ENCODE data around the gene PPIH. TPM values are rescaled to one million over a fixed set of nuclear protein-coding genes. Genes with fewer than 3 reads are reported as not detected.
A peak's percentile ranks its signal among the peaks of the same experiment; 100 is the strongest.

The PPIH gene
- total and polyA plus RNA-seq, 4 donors: 7.9 to 16.3 (median 13.0) TPM

- no peak for DNase-seq (ENCODE audit: low spot score)
- H3K36me3 ChIP-seq (ENCODE audit: control insufficient read depth in 4 of 4, insufficient read depth in 3 of 4, low read depth in 1 of 4, low read length in 3 of 4): peaks cover 0 to 13% (median 5%) of the 10 kb centered on the region in 4 donors
- no peaks in the 10 kb centered on the region for H3K9me3 ChIP-seq (ENCODE audit: control insufficient read depth in 4 of 4, low read length in 3 of 4)
- H3K27ac ChIP-seq (ENCODE audit: low read depth in 1 of 2, low read length in 2 of 2): no peak overlapping the region
- peaks cover 0 to 6% (median 3%) of the 10 kb centered on the region in 4 donors for H3K4me1 ChIP-seq (ENCODE audit: control insufficient read depth in 4 of 4, insufficient read depth in 4 of 4, low read length in 3 of 4)
- peak; percentile 19 for TF ChIP-seq NR2F2 (IDR thresholded peaks at IDR 0.05)
- TF ChIP-seq, protein P1, sequence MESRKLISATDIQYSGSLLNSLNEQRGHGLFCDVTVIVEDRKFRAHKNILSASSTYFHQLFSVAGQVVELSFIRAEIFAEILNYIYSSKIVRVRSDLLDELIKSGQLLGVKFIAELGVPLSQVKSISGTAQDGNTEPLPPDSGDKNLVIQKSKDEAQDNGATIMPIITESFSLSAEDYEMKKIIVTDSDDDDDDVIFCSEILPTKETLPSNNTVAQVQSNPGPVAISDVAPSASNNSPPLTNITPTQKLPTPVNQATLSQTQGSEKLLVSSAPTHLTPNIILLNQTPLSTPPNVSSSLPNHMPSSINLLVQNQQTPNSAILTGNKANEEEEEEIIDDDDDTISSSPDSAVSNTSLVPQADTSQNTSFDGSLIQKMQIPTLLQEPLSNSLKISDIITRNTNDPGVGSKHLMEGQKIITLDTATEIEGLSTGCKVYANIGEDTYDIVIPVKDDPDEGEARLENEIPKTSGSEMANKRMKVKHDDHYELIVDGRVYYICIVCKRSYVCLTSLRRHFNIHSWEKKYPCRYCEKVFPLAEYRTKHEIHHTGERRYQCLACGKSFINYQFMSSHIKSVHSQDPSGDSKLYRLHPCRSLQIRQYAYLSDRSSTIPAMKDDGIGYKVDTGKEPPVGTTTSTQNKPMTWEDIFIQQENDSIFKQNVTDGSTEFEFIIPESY (IDR thresholded peaks at IDR 0.05): no peak
- no peaks in the 10 kb centered on the region for H3K27me3 ChIP-seq (ENCODE audit: control insufficient read depth in 4 of 4, insufficient read depth in 4 of 4, low read length in 3 of 4)
- no peak overlapping the region for H3K4me3 ChIP-seq (ENCODE audit: low read depth in 1 of 3, low read length in 3 of 3)
- no peak overlapping the region for H3K9ac ChIP-seq (ENCODE audit: low read depth in 1 of 2, low read length in 2 of 2)
These were observed 16.0 kb downstream of the PPIH start for GRCh38 chr1:42674214-42674613.

DNA sequence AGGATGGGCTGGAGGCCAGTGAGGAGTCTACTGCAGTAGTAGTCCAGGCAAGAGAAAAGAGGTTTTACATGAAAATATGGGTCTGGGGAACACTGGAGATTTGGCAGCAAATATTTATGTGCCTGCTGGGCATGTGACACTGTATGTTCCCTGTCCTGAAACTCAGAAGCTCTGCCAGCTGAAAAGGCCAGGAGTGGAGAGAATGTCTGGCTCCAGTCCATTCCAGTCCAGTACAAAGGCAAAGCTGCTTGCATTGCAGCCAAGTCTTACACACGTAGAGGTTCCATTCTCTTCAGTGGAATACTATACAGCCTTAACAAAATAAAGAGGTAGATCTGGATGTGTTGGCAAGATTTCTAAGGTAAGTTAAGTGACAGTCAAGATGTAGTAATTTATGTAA is 16.5 kb downstream of the PPIH start:
- Histone ChIP-seq H3K9ac (ENCODE audit: low read depth in 1 of 2, low read length in 2 of 2) (no peak overlapping the region), H3K9me3 (ENCODE audit: control insufficient read depth in 4 of 4, low read length in 3 of 4) (no peaks in the 10 kb centered on the region), H3K36me3 (ENCODE audit: control insufficient read depth in 4 of 4, insufficient read depth in 3 of 4, low read depth in 1 of 4, low read length in 3 of 4) (peaks cover 0 to 13% (median 4%) of the 10 kb centered on the region in 4 donors), H3K4me1 (ENCODE audit: control insufficient read depth in 4 of 4, insufficient read depth in 4 of 4, low read length in 3 of 4) (peaks cover 0 to 6% (median 3%) of the 10 kb centered on the region in 4 donors), H3K27me3 (ENCODE audit: control insufficient read depth in 4 of 4, insufficient read depth in 4 of 4, low read length in 3 of 4) (no peaks in the 10 kb centered on the region), H3K27ac (ENCODE audit: low read depth in 1 of 2, low read length in 2 of 2) (no peak overlapping the region), H3K4me3 (ENCODE audit: low read depth in 1 of 3, low read length in 3 of 3) (no peak overlapping the region)
- WGBS: 38% methylated on average over 1 of the region's 1 CpG
- DNase-seq (ENCODE audit: low spot score): no peak
- TF ChIP-seq RXRA (IDR thresholded peaks at IDR 0.05): no peak
- peak; percentile 27 to 43 for TF ChIP-seq HNF4A (conservative IDR thresholded peaks at IDR 0.05)

GRCh38 chr1:42675467-42675866 is 17.2 kb downstream of the PPIH start:
- no peak overlapping the region for H3K9ac ChIP-seq (ENCODE audit: low read depth in 1 of 2, low read length in 2 of 2)
- DNase-seq (ENCODE audit: low spot score): no peak
- peaks cover 0 to 10% (median 3%) of the 10 kb centered on the region in 4 donors for H3K36me3 ChIP-seq (ENCODE audit: control insufficient read depth in 4 of 4, insufficient read depth in 3 of 4, low read depth in 1 of 4, low read length in 3 of 4)
- no peaks in the 10 kb centered on the region for H3K27me3 ChIP-seq (ENCODE audit: control insufficient read depth in 4 of 4, insufficient read depth in 4 of 4, low read length in 3 of 4)
- H3K9me3 ChIP-seq (ENCODE audit: control insufficient read depth in 4 of 4, low read length in 3 of 4): no peaks in the 10 kb centered on the region
- H3K27ac ChIP-seq (ENCODE audit: low read depth in 1 of 2, low read length in 2 of 2): no peak overlapping the region
- 95% methylated on average over 3 of the region's 3 CpGs for WGBS
- TF ChIP-seq GABPA (IDR thresholded peaks at IDR 0.05 in 1 of 2, conservative IDR thresholded peaks at IDR 0.05 in 1 of 2) (no peak), YY1 (IDR thresholded peaks at IDR 0.05) (no peak), FOXA1 (IDR thresholded peaks at IDR 0.05) (no peak), SP1 (IDR thresholded peaks at IDR 0.05) (no peak), REST (IDR thresholded peaks at IDR 0.05) (no peak)
- TF ChIP-seq, protein P2, sequence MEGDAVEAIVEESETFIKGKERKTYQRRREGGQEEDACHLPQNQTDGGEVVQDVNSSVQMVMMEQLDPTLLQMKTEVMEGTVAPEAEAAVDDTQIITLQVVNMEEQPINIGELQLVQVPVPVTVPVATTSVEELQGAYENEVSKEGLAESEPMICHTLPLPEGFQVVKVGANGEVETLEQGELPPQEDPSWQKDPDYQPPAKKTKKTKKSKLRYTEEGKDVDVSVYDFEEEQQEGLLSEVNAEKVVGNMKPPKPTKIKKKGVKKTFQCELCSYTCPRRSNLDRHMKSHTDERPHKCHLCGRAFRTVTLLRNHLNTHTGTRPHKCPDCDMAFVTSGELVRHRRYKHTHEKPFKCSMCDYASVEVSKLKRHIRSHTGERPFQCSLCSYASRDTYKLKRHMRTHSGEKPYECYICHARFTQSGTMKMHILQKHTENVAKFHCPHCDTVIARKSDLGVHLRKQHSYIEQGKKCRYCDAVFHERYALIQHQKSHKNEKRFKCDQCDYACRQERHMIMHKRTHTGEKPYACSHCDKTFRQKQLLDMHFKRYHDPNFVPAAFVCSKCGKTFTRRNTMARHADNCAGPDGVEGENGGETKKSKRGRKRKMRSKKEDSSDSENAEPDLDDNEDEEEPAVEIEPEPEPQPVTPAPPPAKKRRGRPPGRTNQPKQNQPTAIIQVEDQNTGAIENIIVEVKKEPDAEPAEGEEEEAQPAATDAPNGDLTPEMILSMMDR (IDR thresholded peaks at IDR 0.05; ENCODE audit: low read depth, low read length, missing input control): no peak
- H3K4me1 ChIP-seq (ENCODE audit: control insufficient read depth in 4 of 4, insufficient read depth in 4 of 4, low read length in 3 of 4): peaks cover 0 to 9% (median 3%) of the 10 kb centered on the region in 4 donors
- H3K4me3 ChIP-seq (ENCODE audit: low read depth in 1 of 3, low read length in 3 of 3): no peak overlapping the region

Data from liver (tissue), 9 donors.